ENCODE measurements around the gene PRR7. TPM values are rescaled to one million over a fixed set of nuclear protein-coding genes. Genes with fewer than 3 reads are reported as not detected.

PRR7 gene
- polyA plus RNA-seq, 1 of the 3 experiments (the other 2 are of a cell fraction) = 17.1 TPM

DNA sequence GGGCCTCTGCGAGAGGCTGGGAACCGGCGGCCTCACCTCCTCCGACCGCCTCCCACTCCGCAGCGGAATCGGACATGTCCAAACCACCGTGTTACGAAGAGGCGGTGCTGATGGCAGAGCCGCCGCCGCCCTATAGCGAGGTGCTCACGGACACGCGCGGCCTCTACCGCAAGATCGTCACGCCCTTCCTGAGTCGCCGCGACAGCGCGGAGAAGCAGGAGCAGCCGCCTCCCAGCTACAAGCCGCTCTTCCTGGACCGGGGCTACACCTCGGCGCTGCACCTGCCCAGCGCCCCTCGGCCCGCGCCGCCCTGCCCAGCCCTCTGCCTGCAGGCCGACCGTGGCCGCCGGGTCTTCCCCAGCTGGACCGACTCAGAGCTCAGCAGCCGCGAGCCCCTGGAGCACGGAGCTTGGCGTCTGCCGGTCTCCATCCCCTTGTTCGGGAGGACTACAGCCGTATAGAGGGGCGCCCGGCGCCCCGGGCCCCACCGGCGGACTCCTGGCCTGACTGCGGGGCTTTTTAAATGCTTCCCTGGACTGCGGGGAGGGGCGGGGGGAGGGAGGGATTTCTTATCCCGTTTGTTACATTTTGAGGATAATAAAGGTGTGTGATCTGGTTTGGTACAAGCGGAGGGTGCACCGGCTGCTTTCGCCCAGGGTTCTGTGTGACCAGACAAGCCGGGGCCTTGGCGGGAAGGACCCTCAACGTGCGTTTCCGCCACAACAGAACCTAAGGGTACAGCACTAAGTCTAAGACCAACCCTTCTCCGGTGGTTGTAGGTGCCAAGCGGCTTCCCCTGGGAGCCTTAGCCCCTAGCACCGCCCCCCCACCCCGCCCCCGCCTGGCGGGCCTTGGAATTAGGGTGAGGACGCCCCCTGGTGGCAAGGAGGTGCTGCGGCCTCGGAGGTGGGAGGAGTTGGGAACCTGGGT is 9.3 kb downstream of the PRR7 start (continued):
- peak; percentile 50; the same call in 1 of the 2 replicates for TF ChIP-seq SMC3 (IDR thresholded peaks at IDR 0.05; ENCODE audit: low read depth, low read length)
- peak; percentile 39 for TF ChIP-seq POLR2AphosphoS5 (IDR thresholded peaks at IDR 0.05; ENCODE audit: low read depth, low read length)
- TF ChIP-seq YY1 (IDR thresholded peaks at IDR 0.05; ENCODE audit: low read depth) = no peak; the same call in 1 of the 2 replicates
- peak; percentile 14; the same call in 1 of the 2 replicates for TF ChIP-seq SIN3A (IDR thresholded peaks at IDR 0.05; ENCODE audit: borderline replicate concordance, low read depth, low read length)
- no peak; the same call in 1 of the 2 replicates for TF ChIP-seq TAF1 (IDR thresholded peaks at IDR 0.05; ENCODE audit: borderline replicate concordance, low read depth, low read length)
- TF ChIP-seq USF1 (IDR thresholded peaks at IDR 0.05; ENCODE audit: borderline replicate concordance, low read depth) = no peak
- no peak for TF ChIP-seq FOXJ3 (CRISPR knock-in tag; IDR thresholded peaks at IDR 0.05)
- TF ChIP-seq RFX5 (IDR thresholded peaks at IDR 0.05; ENCODE audit: low read length) = no peak
- TF ChIP-seq TCF12 (IDR thresholded peaks at IDR 0.05) = no peak
- peak; percentile 55 for TF ChIP-seq RAD21 (IDR thresholded peaks at IDR 0.05; ENCODE audit: low read length)
- TF ChIP-seq FOXM1 (IDR thresholded peaks at IDR 0.05; ENCODE audit: low read depth) = no peak

GRCh38 chr5:177456591-177456964 is 10.0 kb downstream of the PRR7 start:
- Histone ChIP-seq H3K9me3 (no peaks in the 10 kb centered on the region), H3K79me2 (ENCODE audit: insufficient read depth) (no peaks in the 10 kb centered on the region), H3K4me2 (peak overlapping the region; percentile 57; the same call in 1 of the 2 replicates), H3K9me2 (no peaks in the 10 kb centered on the region), H3K27ac (ENCODE audit: low read depth in 2 of 2, low read length in 1 of 2) (peak overlapping the region; percentile 61 to 77; a peak in 3 of 4 replicates), H3K4me3 (ENCODE audit: low read depth in 2 of 2, low read length in 1 of 2) (peak overlapping the region in 1 of 2 experiments; percentile 19; a peak in 1 of 4 replicates), H3K27me3 (ENCODE audit: insufficient read depth) (no peaks in the 10 kb centered on the region), H4K20me1 (ENCODE audit: insufficient read depth) (peaks cover 66% of the 10 kb centered on the region), H2AFZ (ENCODE audit: low read depth) (no peak overlapping the region), H3K9ac (no peak overlapping the region), H3F3A (replicated peaks; ENCODE audit: insufficient read depth) (peaks cover 38% of the 10 kb centered on the region), H3K36me3 (replicated peaks in 1 of 2; ENCODE audit: control insufficient read depth in 1 of 2, insufficient read depth in 2 of 2, low read length in 1 of 2) (peaks cover 13 to 41% of the 10 kb centered on the region in 2 experiments), H3K4me1 (ENCODE audit: control insufficient read depth in 1 of 2, insufficient read depth in 2 of 2, low read depth in 1 of 2, low read length in 1 of 2) (peaks cover 12 to 80% of the 10 kb centered on the region in 2 experiments)
- TF ChIP-seq, protein P1, sequence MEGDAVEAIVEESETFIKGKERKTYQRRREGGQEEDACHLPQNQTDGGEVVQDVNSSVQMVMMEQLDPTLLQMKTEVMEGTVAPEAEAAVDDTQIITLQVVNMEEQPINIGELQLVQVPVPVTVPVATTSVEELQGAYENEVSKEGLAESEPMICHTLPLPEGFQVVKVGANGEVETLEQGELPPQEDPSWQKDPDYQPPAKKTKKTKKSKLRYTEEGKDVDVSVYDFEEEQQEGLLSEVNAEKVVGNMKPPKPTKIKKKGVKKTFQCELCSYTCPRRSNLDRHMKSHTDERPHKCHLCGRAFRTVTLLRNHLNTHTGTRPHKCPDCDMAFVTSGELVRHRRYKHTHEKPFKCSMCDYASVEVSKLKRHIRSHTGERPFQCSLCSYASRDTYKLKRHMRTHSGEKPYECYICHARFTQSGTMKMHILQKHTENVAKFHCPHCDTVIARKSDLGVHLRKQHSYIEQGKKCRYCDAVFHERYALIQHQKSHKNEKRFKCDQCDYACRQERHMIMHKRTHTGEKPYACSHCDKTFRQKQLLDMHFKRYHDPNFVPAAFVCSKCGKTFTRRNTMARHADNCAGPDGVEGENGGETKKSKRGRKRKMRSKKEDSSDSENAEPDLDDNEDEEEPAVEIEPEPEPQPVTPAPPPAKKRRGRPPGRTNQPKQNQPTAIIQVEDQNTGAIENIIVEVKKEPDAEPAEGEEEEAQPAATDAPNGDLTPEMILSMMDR (IDR thresholded peaks at IDR 0.05) = no peak; the same call in 1 of the 2 replicates
- no peak for TF ChIP-seq EZH2phosphoT487 (IDR thresholded peaks at IDR 0.05; ENCODE audit: borderline replicate concordance, low read depth)
- TF ChIP-seq, protein P2, sequence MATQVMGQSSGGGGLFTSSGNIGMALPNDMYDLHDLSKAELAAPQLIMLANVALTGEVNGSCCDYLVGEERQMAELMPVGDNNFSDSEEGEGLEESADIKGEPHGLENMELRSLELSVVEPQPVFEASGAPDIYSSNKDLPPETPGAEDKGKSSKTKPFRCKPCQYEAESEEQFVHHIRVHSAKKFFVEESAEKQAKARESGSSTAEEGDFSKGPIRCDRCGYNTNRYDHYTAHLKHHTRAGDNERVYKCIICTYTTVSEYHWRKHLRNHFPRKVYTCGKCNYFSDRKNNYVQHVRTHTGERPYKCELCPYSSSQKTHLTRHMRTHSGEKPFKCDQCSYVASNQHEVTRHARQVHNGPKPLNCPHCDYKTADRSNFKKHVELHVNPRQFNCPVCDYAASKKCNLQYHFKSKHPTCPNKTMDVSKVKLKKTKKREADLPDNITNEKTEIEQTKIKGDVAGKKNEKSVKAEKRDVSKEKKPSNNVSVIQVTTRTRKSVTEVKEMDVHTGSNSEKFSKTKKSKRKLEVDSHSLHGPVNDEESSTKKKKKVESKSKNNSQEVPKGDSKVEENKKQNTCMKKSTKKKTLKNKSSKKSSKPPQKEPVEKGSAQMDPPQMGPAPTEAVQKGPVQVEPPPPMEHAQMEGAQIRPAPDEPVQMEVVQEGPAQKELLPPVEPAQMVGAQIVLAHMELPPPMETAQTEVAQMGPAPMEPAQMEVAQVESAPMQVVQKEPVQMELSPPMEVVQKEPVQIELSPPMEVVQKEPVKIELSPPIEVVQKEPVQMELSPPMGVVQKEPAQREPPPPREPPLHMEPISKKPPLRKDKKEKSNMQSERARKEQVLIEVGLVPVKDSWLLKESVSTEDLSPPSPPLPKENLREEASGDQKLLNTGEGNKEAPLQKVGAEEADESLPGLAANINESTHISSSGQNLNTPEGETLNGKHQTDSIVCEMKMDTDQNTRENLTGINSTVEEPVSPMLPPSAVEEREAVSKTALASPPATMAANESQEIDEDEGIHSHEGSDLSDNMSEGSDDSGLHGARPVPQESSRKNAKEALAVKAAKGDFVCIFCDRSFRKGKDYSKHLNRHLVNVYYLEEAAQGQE (IDR thresholded peaks at IDR 0.05; ENCODE audit: low read depth, low read length) = no peak
- no peak for TF ChIP-seq RCOR1 (IDR thresholded peaks at IDR 0.05; ENCODE audit: low read length)
- no peak for TF ChIP-seq JUND (IDR thresholded peaks at IDR 0.05)
- TF ChIP-seq RXRA (IDR thresholded peaks at IDR 0.05; ENCODE audit: borderline replicate concordance, low read depth) = no peak
- CTCF ChIA-PET = interaction anchor here (0.5 to 15.5 kb wide), 23 partner anchors 8 to 147 kb away, joined by 3 to 375 read pairs (median 6); partner anchors contain the start of genes DBN1, F12, GRK6 and PDLIM7
- WGBS (ENCODE audit: low lambda C conversion rate) = 37% methylated on average over 12 of the region's 12 CpGs
- no peak for DNase-seq
- POLR2A ChIA-PET = interaction anchor here (1.1 to 4.9 kb wide), 3 partner anchors 24 to 53 kb away, joined by 3 to 72 read pairs (median 3); no protein-coding TSS in a partner anchor

Measured in SK-N-SH (cell line).